Measurements from ENCODE around the gene HAUS8. TPM values are rescaled to one million over a fixed set of nuclear protein-coding genes. Genes with fewer than 3 reads are reported as not detected.

Gene HAUS8
- total and polyA plus RNA-seq, 2 donors (not counting 1 experiment from before 2014, with no cell fraction given): 17.6 to 24.9 TPM

GRCh38 chr19:17061205-17061604 is 14.0 kb downstream of the HAUS8 start:
- Histone ChIP-seq H3K4me1 (ENCODE audit: control insufficient read depth in 2 of 2, insufficient read depth in 2 of 2, low read length in 2 of 2) (peaks cover 5% of the 10 kb centered on the region in 2 donors), H3K79me2 (ENCODE audit: control insufficient read depth, insufficient read depth, low read length) (peaks cover 20% of the 10 kb centered on the region), H3K27ac (ENCODE audit: low read length in 2 of 2) (no peak overlapping the region), H3K36me3 (replicated peaks in 1 of 2; ENCODE audit: control extremely low read depth in 1 of 2, control insufficient read depth in 1 of 2, extremely low read depth in 1 of 2, insufficient read depth in 2 of 2, low read length in 1 of 2) (peaks cover 10 to 36% of the 10 kb centered on the region in 2 experiments), H4K20me1 (ENCODE audit: control insufficient read depth, insufficient read depth, low read length, poor library complexity, severe bottlenecking) (no peaks in the 10 kb centered on the region), H3K4me3 (ENCODE audit: control extremely low read depth in 1 of 5, extremely low read depth in 1 of 5, insufficient read depth in 1 of 5, low read depth in 2 of 5, low read length in 4 of 5) (no peak overlapping the region), H3K9me3 (ENCODE audit: control extremely low read depth in 1 of 3, control insufficient read depth in 2 of 3, insufficient read depth in 1 of 3, low read length in 2 of 3) (peaks cover 4 to 18% (median 16%) of the 10 kb centered on the region in 3 donors), H3K27me3 (replicated peaks in 1 of 4; ENCODE audit: control extremely low read depth in 1 of 4, control insufficient read depth in 3 of 4, insufficient read depth in 4 of 4, low read length in 3 of 4) (no peaks in the 10 kb centered on the region), H2AFZ (ENCODE audit: insufficient read depth, low read depth, low read length, poor library complexity, severe bottlenecking) (no peak overlapping the region), H3K9ac (ENCODE audit: low read length) (no peak overlapping the region), H3K4me2 (replicated peaks; ENCODE audit: low read depth, low read length, poor library complexity, severe bottlenecking) (no peak overlapping the region)
- Mint-ChIP-seq H3K27ac (no peak overlapping the region), H3K27me3 (no peaks in the 10 kb centered on the region), H3K4me1 (peaks cover 11% of the 10 kb centered on the region), H3K4me3 (no peak overlapping the region), H3K9me3 (ENCODE audit: insufficient read depth) (no peaks in the 10 kb centered on the region)
- no peak for TF ChIP-seq EZH2 (IDR thresholded peaks at IDR 0.05; ENCODE audit: borderline replicate concordance, insufficient read depth, low read depth, low read length, poor library complexity, severe bottlenecking)
- TF ChIP-seq, protein P1, sequence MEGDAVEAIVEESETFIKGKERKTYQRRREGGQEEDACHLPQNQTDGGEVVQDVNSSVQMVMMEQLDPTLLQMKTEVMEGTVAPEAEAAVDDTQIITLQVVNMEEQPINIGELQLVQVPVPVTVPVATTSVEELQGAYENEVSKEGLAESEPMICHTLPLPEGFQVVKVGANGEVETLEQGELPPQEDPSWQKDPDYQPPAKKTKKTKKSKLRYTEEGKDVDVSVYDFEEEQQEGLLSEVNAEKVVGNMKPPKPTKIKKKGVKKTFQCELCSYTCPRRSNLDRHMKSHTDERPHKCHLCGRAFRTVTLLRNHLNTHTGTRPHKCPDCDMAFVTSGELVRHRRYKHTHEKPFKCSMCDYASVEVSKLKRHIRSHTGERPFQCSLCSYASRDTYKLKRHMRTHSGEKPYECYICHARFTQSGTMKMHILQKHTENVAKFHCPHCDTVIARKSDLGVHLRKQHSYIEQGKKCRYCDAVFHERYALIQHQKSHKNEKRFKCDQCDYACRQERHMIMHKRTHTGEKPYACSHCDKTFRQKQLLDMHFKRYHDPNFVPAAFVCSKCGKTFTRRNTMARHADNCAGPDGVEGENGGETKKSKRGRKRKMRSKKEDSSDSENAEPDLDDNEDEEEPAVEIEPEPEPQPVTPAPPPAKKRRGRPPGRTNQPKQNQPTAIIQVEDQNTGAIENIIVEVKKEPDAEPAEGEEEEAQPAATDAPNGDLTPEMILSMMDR (IDR thresholded peaks at IDR 0.05): no peak
- intact Hi-C loops (cut with micrococcal nuclease): no loop called here
- WGBS (ENCODE audit: insufficient coverage): no CpG with 5 or more reads among the region's 3 CpGs
- ChIA-PET POLR2A (no interaction called here), CTCF (interaction anchor here (0.6 kb wide), 1 partner anchor 154 kb away, joined by 3 read pairs; no protein-coding TSS in a partner anchor)
- no peak for DNase-seq
- ATAC-seq (ENCODE audit: low read depth): no peak

GRCh38 chr19:17060802-17061201 is 14.4 kb downstream of the HAUS8 start:
- WGBS (ENCODE audit: insufficient coverage): 100% methylated on average over 1 of the region's 3 CpGs

More at GRCh38 chr19:17060802-17061201, 14.4 kb downstream of the HAUS8 start:
- no peaks in the 10 kb centered on the region for H4K20me1 ChIP-seq (ENCODE audit: control insufficient read depth, insufficient read depth, low read length, poor library complexity, severe bottlenecking)
- no peak overlapping the region for H2AFZ ChIP-seq (ENCODE audit: insufficient read depth, low read depth, low read length, poor library complexity, severe bottlenecking)
- peaks cover 4 to 18% (median 16%) of the 10 kb centered on the region in 3 donors for H3K9me3 ChIP-seq (ENCODE audit: control extremely low read depth in 1 of 3, control insufficient read depth in 2 of 3, insufficient read depth in 1 of 3, low read length in 2 of 3)
- no peaks in the 10 kb centered on the region for H3K27me3 ChIP-seq (replicated peaks in 1 of 4; ENCODE audit: control extremely low read depth in 1 of 4, control insufficient read depth in 3 of 4, insufficient read depth in 4 of 4, low read length in 3 of 4)
- H3K79me2 ChIP-seq (ENCODE audit: control insufficient read depth, insufficient read depth, low read length): peaks cover 16% of the 10 kb centered on the region
- H3K4me1 ChIP-seq (ENCODE audit: control insufficient read depth in 2 of 2, insufficient read depth in 2 of 2, low read length in 2 of 2): peaks cover 5% of the 10 kb centered on the region in 2 donors
- H3K4me1 Mint-ChIP-seq: peaks cover 11% of the 10 kb centered on the region
- no peak for TF ChIP-seq EZH2 (IDR thresholded peaks at IDR 0.05; ENCODE audit: borderline replicate concordance, insufficient read depth, low read depth, low read length, poor library complexity, severe bottlenecking)
- TF ChIP-seq, protein P1 (IDR thresholded peaks at IDR 0.05): no peak
- no peak overlapping the region for H3K4me3 Mint-ChIP-seq
- intact Hi-C loops (cut with micrococcal nuclease): no loop called here
- no peak for ATAC-seq (ENCODE audit: low read depth)
- H3K27ac Mint-ChIP-seq: no peak overlapping the region
- no peak overlapping the region for H3K4me3 ChIP-seq (ENCODE audit: control extremely low read depth in 1 of 5, extremely low read depth in 1 of 5, insufficient read depth in 1 of 5, low read depth in 2 of 5, low read length in 4 of 5)
- H3K27ac ChIP-seq (ENCODE audit: low read length in 2 of 2): no peak overlapping the region
- H3K9me3 Mint-ChIP-seq (ENCODE audit: insufficient read depth): no peaks in the 10 kb centered on the region
- peaks cover 10 to 36% of the 10 kb centered on the region in 2 experiments for H3K36me3 ChIP-seq (replicated peaks in 1 of 2; ENCODE audit: control extremely low read depth in 1 of 2, control insufficient read depth in 1 of 2, extremely low read depth in 1 of 2, insufficient read depth in 2 of 2, low read length in 1 of 2)
- no peaks in the 10 kb centered on the region for H3K27me3 Mint-ChIP-seq
- H3K4me2 ChIP-seq (replicated peaks; ENCODE audit: low read depth, low read length, poor library complexity, severe bottlenecking): no peak overlapping the region
- ChIA-PET POLR2A (no interaction called here), CTCF (interaction anchor here (0.6 kb wide), 1 partner anchor 154 kb away, joined by 3 read pairs; no protein-coding TSS in a partner anchor)
- DNase-seq: no peak
- no peak overlapping the region for H3K9ac ChIP-seq (ENCODE audit: low read length)
